Adrenal gland (tissue), 12 donors: Measurements from ENCODE around the gene FOXO1. TPM values are rescaled to one million over a fixed set of nuclear protein-coding genes. Genes with fewer than 3 reads are reported as not detected.

Source experiments
- DNase-seq, 7 donors: peaks; one replicate each; pipeline ENCODE4 v3.0.0-alpha.2; 2019 to 2020
- H3K27ac ChIP-seq, 5 donors: fragments of 200-600 bp; sonication (generic) in 4 of 5; 1 replicate in 3 of 5; 2 replicates in 2 of 5; pipeline versions ENCODE4 v1.5.1 to v1.8.0; 2016 to 2020; ENCODE audit warnings: mild to moderate bottlenecking in 1 of 5
- H3K27me3 ChIP-seq: fragments of 200-600 bp; 2 replicates; pipeline ENCODE4 v1.8.0; 2021
- H3K36me3 ChIP-seq, 2 donors: fragments of 200-600 bp; replicated peaks in 1 of 2; 1 replicate in 1 of 2; 2 replicates in 1 of 2; pipeline versions ENCODE4 v1.5.1 to v1.8.0; 2018 to 2022
- H3K4me1 ChIP-seq, 2 donors: fragments of 200-600 bp; replicated peaks in 1 of 2; 1 replicate in 1 of 2; 2 replicates in 1 of 2; pipeline versions ENCODE4 v1.5.1 to v1.8.0; 2018 to 2021
- H3K4me3 ChIP-seq, 4 donors: fragments of 200-600 bp; sonication (generic) in 3 of 4; one replicate each; pipeline ENCODE4 v1.5.1; 2016 to 2018
- H3K9me3 ChIP-seq, 3 donors: fragments of 200-600 bp; sonication (generic) in 1 of 3; replicated peaks in 1 of 3; 1 replicate in 2 of 3; 2 replicates in 1 of 3; pipeline versions ENCODE4 v1.5.1 to v1.8.0; 2016 to 2021
- POLR2A ChIP-seq, 2 donors: fragments of 450-650 bp; IDR thresholded peaks; one replicate each; pipeline ENCODE4 v1.6.1; 2017; ENCODE audit warnings: antibody characterized with exemption in 2 of 2, mild to moderate bottlenecking in 2 of 2, moderate library complexity in 1 of 2
- WGBS, 4 donors: extraction: QIAGEN DNeasy Blood & Tissue Kit in 2 of 4; methylation state at CpG; one replicate each; pipeline versions ENCODE4 v1.1.5 to v1.1.7; 2013 to 2017; 5-methylcytosine and 5-hydroxymethylcytosine counted together
- intact Hi-C, 2 donors: fragments of 100-400 bp; cut with DNase I; formaldehyde crosslinking; loops; one replicate each; pipeline versions ENCODE4 v1.14.1 to v1.15.0; 2022 to 2023
- polyA plus RNA-seq, 3 donors: library from polyadenylated mRNA; stranded (reverse); fragments of 200-250 nt in 2 of 3; fragments of 350-450 nt in 1 of 3; fragmentation: Illumina TruSeq in 1 of 3; extraction: RNeasy Lipid Tissue Mini Kit (QIAGEN cat#74804) in 1 of 3; gene quantifications; one replicate each; pipeline ENCODE4 v1.2.3, GENCODE V29; 2013 to 2014
- total RNA-seq, 9 donors: library from RNA; depleted of rRNA in 4 of 9; stranded (reverse); fragments of >200 nt in 4 of 9; fragments of 120-200 nt in 1 of 9; fragmentation: NEBNext Ultra II Directional in 1 of 9; extraction: Animal tissue kit (Norgen Biotek cat#: 25700) in 1 of 9; gene quantifications; one replicate each; pipeline versions ENCODE4 v1.1.0 to v1.2.4, GENCODE V29; 2013 to 2023
- TF ChIP-seq, protein P1 (sequence below), 6 experiments: fragments of 450-650 bp in 4 of 6; fragments of 200-600 bp in 2 of 6; sonication (generic) in 1 of 6; IDR thresholded peaks; 1 replicate in 5 of 6; 2 replicates in 1 of 6; pipeline versions ENCODE4 v1.5.1 to v1.8.0; 2016 to 2021; ENCODE audit warnings: antibody characterized with exemption in 6 of 6, mild to moderate bottlenecking in 2 of 6, moderate library complexity in 1 of 6
- donor health status: healthy with polysubstance abuse.
- donor health status: Bipolar disorder and iron deficiency.
- donor health status: DM: yes; HTN: yes; CAD: no.
- donor health status: DM: no; HTN: no; CAD: no.
- donor health status: DM: no; HTN: no; CAD: no.
- donor health status: DM: yes; HTN: yes; CAD: no.

Gene FOXO1
- total and polyA plus RNA-seq, 12 donors, result 4.3 to 35.4 (median 21.5) TPM

DNA sequence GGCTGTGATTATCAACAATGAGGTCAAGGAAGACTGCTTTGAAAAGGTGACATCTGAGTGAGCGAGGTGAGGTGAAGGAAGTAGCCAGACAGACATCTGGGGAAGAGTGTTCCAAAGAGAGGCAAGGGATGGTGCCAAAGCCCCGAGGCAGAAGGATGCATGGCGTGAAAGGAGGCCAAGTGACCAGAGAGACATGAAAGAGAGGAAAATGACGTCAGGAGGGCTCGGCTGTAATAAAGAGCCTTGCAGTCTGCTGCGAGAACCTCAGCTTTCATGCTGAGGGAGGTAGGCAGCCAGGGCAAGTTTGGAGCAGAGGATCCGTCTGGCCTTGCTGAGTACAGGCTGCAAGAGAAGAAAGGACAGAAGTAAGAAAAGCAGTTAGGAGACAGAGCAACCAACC lies 50.8 kb downstream of the FOXO1 start:
- peak in 3 of 7 donors; percentile 40 to 69 (median 48) for DNase-seq
- no peaks in the 10 kb centered on the region for H3K36me3 ChIP-seq
- no peaks in the 10 kb centered on the region for H3K9me3 ChIP-seq
- H3K4me1 ChIP-seq, result peaks cover 45 to 78% of the 10 kb centered on the region in 2 donors
- peak overlapping the region in 1 of 5 donors; percentile 3 for H3K27ac ChIP-seq
- TF ChIP-seq, protein P1, sequence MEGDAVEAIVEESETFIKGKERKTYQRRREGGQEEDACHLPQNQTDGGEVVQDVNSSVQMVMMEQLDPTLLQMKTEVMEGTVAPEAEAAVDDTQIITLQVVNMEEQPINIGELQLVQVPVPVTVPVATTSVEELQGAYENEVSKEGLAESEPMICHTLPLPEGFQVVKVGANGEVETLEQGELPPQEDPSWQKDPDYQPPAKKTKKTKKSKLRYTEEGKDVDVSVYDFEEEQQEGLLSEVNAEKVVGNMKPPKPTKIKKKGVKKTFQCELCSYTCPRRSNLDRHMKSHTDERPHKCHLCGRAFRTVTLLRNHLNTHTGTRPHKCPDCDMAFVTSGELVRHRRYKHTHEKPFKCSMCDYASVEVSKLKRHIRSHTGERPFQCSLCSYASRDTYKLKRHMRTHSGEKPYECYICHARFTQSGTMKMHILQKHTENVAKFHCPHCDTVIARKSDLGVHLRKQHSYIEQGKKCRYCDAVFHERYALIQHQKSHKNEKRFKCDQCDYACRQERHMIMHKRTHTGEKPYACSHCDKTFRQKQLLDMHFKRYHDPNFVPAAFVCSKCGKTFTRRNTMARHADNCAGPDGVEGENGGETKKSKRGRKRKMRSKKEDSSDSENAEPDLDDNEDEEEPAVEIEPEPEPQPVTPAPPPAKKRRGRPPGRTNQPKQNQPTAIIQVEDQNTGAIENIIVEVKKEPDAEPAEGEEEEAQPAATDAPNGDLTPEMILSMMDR (IDR thresholded peaks at IDR 0.05), result no peak
- no peak for TF ChIP-seq POLR2A (IDR thresholded peaks at IDR 0.05)
- 39 to 56% (median 41%) methylated on average over 7 of the region's 7 CpGs for WGBS, 4 donors
- intact Hi-C loops, result loop anchor here in 1 of 2 donors (10.0 kb wide), 1 partner anchor 49 kb away; the partner anchor contains the start of gene FOXO1
- H3K27me3 ChIP-seq, result no peaks in the 10 kb centered on the region
- no peak overlapping the region for H3K4me3 ChIP-seq

DNA sequence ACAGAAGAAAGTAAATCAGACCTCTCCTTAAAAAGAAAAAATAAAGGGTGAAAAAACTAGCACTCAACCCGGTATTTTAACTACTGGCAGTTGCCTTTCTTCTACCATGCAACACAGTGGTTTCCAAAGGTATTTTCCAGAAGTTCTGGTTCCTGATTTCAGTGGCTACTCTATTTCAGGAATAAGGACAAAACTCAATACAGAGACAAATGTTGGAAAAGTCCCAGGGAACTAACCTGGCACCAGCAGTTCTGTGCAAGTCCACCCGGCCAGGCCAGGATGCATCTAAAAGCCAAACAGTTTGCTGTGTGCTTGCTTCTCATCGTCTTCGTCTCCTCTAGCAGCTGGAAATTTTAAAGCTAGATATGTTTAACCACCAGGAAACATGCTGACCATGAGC lies 52.5 kb downstream of the FOXO1 start:
- Histone ChIP-seq H3K9me3 (no peaks in the 10 kb centered on the region), H3K27me3 (no peaks in the 10 kb centered on the region), H3K4me1 (peaks cover 45 to 84% of the 10 kb centered on the region in 2 donors), H3K36me3 (no peaks in the 10 kb centered on the region), H3K4me3 (no peak overlapping the region), H3K27ac (peak overlapping the region in 2 of 5 donors; percentile 19 to 72)
- 59 to 75% (median 73%) methylated on average over 4 of the region's 4 CpGs for WGBS, 4 donors
- no peak for DNase-seq
- no peak for TF ChIP-seq POLR2A (IDR thresholded peaks at IDR 0.05)
- TF ChIP-seq, protein P1 (IDR thresholded peaks at IDR 0.05), result no peak
- intact Hi-C loops, result loop anchor here in 1 of 2 donors (10.0 kb wide), 1 partner anchor 51 kb away; the partner anchor contains the start of gene FOXO1

DNA sequence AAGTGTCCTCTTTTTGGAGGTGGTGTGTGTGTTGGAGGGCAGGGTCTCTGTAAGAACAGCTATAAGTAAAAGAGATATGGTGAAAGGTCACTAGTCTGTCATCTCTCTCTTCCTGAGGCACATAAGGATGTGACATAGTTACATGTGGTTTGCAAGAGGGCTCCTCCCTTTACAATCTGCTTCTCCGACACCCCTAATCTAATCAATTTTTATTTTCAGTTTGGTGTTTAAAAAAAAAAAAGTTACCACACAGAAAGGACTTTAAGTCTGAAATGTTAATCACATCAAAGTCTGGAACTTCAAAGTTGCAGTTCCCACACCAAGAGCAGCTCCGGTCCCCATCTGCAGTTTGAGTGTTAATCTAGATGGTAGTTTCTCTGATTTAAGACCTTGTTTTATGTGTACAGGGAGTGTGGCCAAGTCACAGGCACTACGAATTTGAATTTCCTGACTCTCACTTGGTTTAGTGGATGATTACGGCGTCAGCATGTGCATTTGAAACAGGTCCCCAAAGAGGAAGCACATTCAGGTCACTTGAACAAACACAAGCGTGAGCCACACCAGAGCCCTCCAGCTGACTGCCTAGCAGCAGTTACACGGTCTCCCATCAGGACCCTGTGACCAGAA lies 53.1 kb downstream of the FOXO1 start:
- no peaks in the 10 kb centered on the region for H3K27me3 ChIP-seq
- TF ChIP-seq POLR2A (IDR thresholded peaks at IDR 0.05), result no peak
- TF ChIP-seq, protein P1 (IDR thresholded peaks at IDR 0.05), result no peak
- peaks cover 43 to 82% of the 10 kb centered on the region in 2 donors for H3K4me1 ChIP-seq
- 40 to 47% (median 42%) methylated on average over 7 of the region's 7 CpGs for WGBS, 4 donors
- H3K36me3 ChIP-seq, result no peaks in the 10 kb centered on the region
- peak in 4 of 7 donors; percentile 29 to 69 (median 34) for DNase-seq
- no peaks in the 10 kb centered on the region for H3K9me3 ChIP-seq
- peak overlapping the region in 3 of 5 donors; percentile 19 to 72 (median 67) for H3K27ac ChIP-seq
- no peak overlapping the region for H3K4me3 ChIP-seq
- intact Hi-C loops, result loop anchor here in 1 of 2 donors (10.0 kb wide), 1 partner anchor 51 kb away; the partner anchor contains the start of gene FOXO1

DNA sequence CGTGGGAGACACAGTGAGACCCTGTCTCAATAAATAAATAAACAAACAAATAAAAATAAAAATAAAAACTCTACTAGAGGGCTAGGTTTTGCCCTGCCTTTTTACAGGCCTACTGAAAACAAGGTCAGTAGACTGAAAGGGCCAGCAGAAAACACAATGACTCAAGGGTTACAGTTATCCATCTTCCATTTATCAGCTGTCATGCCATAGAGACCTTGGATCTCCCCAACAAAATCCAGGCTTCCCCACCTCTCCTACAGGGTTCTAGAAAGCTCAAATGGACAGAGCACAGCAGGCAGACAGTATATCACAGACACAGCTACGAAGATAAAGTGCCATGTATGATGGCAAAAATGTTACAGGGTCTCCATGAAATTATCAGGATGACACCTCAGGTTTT lies 54.4 kb downstream of the FOXO1 start:
- WGBS, 4 donors, result 29 to 57% (median 40%) methylated on average over 2 of the region's 2 CpGs
- peaks cover 37 to 77% of the 10 kb centered on the region in 2 donors for H3K4me1 ChIP-seq
- H3K27me3 ChIP-seq, result no peaks in the 10 kb centered on the region
- TF ChIP-seq, protein P1 (IDR thresholded peaks at IDR 0.05), result no peak
- TF ChIP-seq POLR2A (IDR thresholded peaks at IDR 0.05), result no peak
- peak overlapping the region; percentile 14 to 72 (median 45) for H3K27ac ChIP-seq
- intact Hi-C loops, result loop anchor here in 1 of 2 donors (10.0 kb wide), 1 partner anchor 53 kb away; the partner anchor contains the start of gene FOXO1
- H3K4me3 ChIP-seq, result no peak overlapping the region
- H3K36me3 ChIP-seq, result no peaks in the 10 kb centered on the region
- DNase-seq, result peak in 3 of 7 donors; percentile 35 to 43 (median 43)
- no peaks in the 10 kb centered on the region for H3K9me3 ChIP-seq
